Stimulated activated naive CD4-positive, alpha-beta T cell treated with Interleukin-2 at 50 U/mL for 16 hours (primary cell): ENCODE results near the gene SNX22.

Experiments
- DNase-seq: peaks from one replicate; lab custom pipeline; 2025; lab: John Stamatoyannopoulos, UW

Gene SNX22

DNA sequence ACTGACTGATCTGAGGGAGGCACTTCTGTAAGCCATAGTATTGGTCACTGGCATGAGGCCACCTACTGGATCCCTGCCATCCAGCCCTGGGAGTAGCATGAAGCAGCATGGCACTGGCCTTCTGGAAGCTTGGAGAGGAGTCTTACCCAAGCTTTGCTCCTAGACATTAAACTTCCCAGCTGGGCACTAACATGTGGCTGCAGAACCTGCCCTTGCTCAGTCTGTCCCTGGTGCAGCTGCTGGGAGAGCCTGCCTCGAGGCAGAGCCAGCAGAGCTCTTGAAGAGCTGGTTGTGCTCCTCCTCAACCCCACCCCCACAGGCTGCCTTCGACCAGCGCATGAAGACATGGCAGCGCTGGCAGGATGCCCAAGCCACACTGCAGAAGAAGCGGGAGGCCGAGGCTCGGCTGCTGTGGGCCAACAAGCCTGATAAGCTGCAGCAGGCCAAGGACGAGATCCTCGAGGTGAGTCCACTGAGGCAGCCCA lies 17.1 kb upstream of the SNX22 start:
- no peak for DNase-seq

DNA sequence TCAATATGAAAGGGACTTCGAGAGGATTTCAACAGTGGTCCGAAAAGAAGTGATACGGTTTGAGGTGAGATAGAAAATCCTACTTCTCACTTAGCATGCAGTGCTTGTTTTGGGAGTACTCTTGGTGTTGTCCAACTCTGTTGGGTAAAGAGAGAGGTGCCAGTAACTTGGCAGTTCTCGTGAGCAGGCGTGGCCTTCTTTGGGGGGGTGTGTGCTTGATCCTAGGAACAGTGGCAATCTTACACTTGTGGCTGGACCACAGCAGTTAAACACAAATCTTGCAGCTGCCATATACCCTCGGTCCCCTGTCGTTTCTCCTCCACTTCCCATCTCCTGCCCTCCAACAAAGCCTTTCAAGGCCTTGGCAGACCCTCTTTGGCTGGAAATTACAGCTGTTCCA lies 15.2 kb upstream of the SNX22 start:
- DNase-seq, result no peak

DNA sequence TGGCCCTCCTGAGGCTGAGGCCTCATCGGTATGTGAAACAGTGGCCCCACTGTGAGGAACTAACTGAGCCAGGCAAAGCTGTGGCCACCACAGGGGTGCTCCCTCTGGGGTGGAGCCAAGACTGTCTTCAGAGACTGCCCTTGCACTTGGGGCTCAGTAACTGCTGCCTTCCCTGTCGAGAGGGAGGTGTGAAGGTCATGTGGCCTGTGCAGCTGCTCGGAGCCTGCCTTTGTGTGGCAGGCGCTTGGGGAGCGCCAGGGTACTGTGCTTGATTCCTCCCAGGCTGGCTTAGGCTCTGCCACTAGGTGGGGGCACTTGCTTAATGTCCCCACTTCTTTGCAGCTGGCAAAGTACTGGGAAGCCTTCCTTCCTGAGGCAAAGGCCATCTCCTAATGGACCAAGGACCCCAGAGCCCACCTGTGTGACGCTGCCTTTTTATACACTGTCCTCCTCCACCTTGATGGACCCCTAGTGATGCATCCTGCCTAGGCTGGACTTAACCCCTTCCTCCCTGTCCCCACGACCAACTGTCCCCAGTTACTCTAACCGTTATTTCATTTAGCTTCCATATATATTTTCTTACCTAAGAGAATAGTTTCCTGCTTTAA lies 14.2 kb upstream of the SNX22 start:
- DNase-seq, result no peak

DNA sequence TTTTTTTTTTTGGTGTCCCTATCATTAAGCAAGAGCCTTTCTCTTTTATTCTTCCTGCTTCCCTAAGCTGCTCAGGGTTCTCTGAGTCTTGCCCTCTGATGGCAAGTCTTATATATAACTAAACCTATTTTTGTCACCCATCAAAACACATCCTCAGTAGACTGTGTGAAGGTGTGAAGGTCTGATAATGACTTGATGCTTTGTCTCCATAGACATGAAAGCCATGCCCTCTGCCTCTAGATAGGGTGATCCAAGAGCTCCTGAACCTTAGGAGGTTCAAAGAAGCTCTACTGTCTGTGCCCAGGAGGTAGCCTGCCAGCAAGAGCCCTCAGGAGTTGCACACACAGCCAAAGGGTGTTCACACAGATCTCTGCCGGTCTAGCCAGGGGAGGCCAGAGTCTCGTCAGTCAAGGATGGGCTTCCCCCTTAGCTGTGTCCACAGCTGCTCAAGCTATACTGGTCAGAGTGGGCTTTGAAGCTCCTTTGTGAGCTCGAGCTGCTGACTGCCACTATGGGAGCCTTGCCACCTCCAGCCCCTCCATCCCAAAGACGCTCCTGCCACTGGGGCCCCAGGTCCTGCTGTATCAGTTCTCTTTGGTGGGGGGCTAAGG lies 13.1 kb upstream of the SNX22 start:
- DNase-seq, result no peak

DNA sequence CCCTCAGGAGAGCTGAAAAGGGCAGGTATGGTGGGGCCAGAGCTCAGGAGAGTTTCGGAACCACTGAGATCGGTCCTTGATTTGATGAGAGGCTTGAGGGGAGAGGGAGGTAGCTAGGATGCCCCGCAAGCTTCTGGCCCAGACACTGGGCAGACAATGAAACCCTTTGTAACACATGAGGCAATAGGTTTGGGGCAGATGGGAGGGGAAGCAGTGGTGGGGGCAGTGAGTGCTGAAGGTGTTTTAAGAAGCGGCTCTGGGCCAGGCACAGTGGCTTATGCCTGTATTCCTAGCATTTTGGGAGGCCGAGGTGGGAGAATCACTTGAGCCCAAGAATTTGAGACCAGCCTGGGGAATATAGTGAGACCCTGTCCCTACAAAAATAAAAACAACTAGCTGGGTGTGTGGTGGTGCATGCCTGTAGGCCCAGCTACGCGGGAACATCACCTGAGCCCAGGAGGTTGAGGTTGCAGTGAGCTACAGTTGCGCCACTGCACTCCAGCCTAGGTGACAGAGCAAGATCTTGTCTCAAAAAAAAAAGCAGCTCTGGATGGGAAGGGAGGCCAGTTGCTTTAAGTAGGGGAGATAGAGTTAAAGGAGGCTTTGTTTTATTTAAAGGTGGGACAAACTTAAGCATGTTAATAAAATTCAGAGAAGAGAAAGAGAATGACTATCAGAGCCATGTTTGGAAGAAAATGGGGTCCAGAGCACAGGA lies 9.6 kb upstream of the SNX22 start:
- no peak for DNase-seq

DNA sequence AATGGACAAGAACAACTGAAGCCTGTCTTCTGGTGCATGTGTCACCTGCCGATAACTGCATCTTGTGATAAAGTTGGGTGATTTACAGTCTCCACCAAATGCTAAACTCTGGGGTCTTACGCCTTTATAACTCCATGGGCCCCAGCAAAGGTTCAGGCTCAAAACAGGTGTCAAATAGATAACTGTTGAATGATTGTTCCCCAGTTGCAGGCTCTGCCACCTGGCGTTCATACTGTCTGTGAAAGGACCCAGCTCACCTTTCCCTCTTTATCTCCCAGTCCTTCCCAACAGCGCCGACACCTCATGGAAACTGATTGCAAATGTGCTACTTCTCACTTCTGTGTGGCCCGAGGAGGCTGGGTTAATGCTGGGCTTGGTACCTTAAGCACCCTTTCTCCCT lies 8.3 kb upstream of the SNX22 start:
- DNase-seq, result no peak

DNA sequence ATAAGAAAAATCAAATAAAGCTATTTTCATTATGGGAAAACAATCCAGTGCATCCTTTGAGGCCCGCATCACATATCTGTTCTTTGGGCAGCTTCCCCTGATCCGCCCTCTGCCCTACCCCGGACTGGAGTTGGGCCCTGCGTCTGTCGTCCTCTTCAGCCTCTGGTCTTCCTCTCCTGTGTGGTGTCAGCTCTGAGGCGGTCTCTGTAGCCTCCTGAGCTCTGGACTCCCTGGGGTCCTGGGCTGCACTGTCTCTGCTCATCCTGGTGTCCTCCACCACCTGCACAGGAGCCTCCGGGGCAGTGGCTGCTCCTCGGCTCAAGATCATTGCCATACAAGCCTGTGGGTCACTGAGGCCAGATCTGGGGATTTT lies 7.4 kb upstream of the SNX22 start:
- no peak for DNase-seq

DNA sequence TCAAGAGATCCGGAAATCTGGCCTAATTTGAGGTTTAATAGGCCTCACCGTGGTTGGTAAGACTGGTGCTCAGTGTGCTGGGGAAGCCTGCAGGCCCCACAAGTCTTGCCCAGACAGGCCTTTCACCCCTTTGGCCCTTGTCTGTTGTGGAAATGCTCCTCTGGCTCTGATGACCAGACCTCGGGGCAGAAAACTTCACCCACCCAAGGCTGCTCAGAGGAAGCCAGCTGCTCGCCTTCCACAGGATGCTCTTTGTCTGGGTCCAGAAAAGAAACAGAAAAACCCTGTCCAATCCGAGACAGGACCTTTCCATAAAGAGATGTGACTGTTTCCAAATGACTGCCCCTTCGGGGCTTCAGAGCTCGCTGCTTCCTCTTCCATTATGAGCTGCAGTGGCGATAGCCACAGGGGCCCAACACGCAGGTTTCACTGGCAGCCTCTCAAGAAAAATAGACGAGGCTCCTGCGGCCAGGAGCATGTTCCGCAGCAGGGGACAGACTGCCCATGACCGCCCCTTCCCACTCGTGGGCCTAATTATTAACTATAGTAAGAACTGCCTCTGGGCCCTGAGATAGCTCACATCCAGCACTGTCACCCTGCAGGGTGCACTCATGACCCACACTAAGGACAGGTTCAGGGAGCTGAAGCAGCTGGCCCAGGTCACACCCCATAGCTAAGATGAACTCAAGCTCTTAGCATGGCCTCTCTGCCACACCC lies 6.8 kb upstream of the SNX22 start:
- DNase-seq, result no peak

DNA sequence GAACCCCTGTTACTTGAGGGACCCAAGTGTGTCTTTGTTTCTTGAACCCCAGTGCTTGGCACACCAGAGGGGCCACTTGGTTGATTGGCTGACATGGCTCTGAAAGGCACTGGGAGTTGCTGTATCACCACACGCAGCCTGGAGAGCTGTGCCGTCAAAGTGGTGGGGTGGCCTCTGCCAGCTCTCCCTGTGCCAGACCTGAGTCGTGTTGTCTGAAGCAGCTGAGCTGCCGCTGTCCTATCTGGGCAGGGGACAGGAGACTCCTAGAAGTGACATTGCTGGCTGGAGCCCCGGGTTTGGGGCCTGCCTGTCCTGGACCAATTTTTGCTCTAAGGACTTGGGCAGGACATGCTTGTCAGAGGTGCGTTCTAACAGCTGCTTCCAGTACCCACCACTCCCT lies 5.5 kb upstream of the SNX22 start:
- no peak for DNase-seq

DNA sequence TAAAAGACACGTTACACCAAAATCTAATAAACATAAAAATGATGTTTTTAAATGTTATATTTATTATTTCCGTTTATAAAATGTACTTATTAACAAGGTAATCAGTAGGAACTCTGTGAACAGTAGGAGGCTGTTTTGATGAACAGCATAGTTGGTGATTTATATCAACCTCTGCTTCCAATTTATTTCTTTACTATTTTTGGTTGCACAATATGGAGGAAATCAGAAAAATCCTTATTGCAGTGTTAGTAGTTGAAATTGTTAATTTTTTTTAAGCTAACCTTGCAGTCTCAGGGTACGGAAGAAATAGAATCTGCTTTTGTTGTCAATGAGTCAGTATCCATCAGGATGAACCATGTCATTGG lies 5.0 kb upstream of the SNX22 start:
- no peak for DNase-seq

DNA sequence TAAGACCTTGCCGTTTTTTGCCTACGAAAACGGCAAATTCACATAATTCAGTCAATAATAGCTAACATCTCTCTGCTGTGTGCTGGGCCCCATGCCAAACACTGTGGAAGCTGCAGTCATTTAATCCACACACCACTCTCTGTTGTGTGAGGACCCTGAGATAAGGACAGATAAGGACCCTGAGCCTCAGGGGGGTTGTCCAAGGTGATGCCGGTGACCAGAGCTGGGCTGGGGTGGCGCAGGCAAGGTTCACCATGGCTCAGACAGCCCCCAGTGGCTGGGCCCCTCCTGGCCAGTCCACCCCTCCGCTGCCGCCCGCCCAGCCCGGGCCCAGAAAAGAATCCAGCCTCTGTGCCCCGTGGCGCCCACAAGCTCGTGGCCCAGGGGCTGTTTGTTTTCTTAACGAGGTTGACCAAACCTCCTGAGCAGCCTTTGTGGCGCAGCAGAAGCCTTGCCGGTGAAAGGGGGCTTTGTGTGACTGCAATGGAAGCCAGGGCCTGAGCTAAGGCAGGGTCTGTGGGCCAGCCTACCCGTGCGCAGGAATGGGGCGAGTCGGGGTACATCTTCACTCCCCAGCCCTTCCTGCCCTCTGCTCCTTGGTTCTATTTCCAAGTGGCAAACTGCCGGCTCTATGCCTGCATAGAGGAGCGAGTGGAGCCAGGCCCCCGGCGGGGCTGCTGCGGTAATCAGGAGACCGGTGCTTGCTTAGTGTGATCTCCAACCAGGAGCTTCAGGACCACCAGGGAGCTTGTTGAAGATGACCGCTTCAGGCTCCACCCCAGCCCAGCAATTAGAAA lies 4.4 kb upstream of the SNX22 start:
- DNase-seq, result no peak

DNA sequence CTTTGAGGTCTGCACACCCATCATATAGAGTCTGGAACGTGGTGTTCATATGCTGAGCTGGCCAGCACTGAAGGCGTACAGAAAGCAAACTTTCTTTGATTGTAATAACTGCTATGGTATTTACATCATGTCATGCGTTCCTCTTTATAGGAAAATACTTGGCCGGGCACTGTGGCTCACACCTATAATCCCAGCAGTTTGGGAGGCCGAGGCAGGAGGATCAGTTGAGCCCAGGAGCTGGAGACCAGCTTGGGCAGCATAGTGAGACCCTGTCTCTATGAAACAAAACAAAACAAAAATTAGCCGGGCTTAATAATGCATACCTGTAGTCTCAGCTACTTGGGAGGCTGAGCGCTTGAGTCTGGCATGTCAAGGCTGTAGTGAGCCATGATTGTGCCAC lies 3.4 kb upstream of the SNX22 start:
- DNase-seq, result no peak

DNA sequence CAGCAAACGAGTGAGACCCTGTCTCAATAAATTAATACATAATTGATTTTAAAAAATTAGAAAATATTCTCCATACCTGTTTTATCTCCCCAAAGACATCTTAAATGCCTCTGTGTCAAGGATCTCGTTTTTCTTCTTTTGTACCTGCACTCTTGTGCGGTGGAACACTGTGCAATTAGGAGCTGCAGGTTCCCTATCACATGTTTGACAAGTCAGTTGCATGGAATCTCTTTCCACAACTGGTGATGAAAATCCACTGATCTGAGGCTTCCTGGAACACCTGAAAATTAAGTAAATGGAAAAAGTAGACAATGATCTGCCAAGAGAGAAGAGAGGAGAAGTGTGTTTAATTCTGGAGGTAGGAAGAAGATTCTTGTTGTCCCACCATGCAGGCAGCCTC lies 3.0 kb upstream of the SNX22 start:
- no peak for DNase-seq

DNA sequence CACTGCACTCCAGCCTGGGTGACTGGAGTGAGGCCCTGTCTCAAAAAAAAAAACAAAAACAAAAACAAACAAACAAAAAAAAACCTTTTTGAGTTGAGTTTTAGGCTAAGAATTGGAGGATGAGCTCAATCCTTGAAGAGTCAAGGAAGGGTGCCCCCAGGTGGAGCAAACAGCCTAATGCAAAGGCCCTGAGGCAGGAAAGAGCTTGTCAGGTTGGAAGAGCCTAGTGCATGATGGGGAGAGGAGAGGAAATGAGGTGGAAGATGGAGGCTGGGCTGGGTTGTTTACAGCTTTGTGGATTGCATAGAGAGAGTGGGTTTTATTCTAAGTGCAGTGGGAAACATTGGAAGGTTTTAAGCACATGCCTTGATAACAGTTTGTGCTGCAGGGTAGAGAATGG lies 2.1 kb upstream of the SNX22 start:
- no peak for DNase-seq

DNA sequence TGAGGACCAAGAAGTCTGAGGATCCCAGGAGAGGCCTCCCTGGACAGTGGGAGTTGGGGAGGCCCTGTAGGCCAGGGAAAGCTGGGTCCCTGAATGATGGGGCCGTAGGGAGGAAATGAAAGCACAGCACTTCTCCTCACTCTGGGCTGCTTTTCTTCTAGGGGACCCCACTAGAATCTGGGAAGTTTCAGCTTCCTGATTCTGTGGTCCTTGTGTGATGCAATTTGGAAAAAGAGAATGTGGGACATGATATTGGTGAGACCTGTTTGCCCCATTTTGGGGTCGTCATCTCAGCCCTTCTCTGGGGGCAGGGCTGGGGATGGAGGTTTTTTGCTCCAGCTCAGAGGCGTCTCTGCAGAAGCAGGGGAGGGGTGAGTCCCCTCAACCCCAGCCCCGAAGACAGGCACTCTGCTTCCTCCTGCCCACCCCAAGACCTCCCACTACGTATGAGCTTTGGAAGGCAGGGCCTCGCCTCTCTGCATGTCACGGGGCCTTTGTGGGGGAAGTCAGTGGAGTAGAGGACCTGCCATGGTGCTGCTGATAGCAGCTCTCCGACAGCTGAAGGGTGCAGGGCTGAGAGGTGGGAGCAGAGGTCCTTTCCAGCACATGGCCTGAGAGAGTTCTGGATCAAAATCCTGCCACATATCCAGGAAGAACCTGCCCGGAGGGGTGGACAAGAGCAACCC lies 1.5 kb upstream of the SNX22 start:
- no peak for DNase-seq

DNA sequence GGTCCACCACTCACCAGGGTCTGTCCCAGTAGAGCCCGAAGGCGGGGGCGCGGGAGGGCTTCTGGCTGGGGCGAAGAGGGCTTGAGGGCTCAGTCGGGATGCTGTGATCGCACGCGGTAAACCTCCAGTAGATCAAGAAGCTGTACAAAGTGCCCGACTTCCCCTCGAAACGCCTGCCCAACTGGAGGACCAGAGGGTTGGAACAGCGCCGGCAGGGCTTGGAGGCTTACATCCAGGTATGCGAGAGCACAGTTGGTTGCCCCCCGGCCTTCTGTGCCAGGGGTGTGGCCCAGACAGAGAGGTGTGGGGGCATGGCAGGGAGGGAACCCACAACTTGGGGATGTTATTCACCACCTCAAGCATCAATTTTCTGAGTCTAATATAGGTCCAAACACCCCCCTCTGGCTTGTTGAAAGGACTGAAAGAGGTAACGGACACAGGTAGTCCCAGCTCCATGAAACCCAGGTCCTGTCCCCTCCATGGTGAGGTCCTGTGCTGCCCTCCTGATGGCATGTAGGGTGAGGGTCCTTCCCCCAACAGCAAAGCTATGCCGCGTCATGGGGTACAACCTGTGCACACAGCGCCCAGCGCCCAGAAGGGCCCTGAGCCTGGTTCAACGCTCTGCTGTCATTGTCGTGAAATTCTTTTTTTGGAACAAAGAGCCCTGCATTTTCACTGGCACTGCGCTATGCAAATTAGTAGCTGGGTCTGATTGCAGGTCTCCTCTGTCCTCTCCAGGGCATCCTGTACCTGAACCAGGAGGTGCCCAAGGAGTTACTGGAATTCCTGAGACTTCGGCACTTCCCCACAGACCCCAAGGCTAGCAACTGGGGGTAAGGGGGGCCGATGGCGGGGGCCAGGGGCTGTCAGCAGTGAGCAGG lies 1.2 kb downstream of the SNX22 start:
- no peak for DNase-seq

DNA sequence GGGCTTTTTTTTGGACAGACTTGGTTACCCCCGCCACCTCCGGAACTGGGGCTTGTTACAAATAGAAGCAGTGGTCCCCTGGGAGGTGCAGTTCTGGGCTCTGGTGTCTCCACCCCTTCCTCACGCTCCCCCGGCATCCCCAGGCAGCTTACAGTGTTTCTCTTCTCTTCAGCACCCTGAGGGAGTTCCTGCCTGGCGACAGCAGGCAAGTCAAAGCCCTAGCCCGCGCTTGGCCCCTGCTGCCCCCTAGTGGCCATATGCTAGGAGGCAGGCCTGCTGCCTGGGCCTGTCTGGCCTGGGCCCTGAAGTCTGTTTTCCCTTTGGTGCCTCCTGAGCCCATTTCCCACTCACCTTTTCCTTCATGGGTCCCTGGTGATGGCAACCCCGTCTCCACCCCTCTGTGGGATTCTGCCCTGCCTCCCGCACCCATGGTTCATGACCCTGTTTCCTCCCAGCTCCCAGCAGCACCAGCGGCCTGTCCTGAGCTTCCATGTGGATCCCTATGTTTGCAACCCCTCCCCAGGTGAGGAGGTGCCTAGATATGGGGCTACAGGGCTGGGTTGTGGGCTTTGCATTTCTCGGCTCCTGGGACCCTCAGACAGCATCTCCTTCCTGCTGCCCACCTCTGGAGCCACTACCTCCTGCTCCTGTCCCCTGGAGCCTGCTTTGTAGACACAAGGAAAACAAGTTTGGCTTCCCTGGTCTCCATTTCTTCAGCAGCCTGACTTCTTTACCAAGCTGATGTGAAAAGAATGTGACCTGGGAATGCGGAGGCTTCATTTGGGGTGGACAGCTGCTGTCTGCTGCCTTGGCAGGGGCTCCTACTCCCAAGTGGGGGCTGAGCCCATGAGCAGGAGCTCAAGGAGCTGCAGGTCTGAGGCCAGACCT lies 2.2 kb downstream of the SNX22 start:
- peak; percentile 83 for DNase-seq

DNA sequence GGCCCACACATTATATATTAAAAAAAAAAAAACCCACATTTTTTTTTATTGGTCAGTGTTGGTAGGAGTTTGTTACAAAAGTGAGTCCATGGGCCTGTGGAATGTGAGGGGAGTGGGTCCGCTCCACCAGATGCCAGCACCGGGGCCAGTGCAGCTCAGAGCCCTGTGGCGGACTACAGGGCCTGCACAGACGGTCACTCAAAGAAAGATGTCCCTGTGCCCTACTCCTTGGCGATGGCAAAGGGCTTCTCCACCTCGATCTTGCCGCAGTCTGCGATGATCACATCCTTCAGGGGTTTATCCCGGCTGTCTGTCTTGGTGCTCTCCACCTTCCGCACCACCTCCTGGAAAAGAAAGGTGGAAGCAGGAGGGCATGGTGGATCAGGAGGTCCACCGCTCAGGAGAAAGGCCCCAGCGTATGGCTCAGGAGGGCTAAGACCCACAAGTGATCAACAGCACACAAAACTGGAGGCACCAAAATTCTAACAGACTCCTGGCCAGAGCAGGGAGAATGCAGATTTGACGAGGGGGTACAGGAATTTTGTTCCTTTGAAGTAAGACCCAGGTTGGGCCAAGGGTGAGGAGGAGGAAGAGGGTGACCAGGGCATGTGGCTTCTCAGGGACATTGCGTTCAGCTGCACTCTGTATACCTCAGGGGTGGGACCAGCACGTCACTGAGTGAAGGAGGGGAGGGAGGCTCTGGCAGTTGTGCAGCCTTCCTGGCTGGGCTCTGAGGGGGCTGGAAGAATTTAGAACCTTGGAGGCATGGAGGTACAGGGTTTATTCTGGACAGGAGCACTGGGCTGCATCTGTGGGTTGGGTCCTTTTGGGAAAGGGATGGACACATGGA lies 4.5 kb downstream of the SNX22 start:
- no peak for DNase-seq
